Muscle of leg (tissue), 11 donors: Measurements from ENCODE around the gene PKP2. TPM values are rescaled to one million over a fixed set of nuclear protein-coding genes. Genes with fewer than 3 reads are reported as not detected.

ENCODE experiments used
- DNase-seq: peaks from one replicate; pipeline ENCODE4 v3.0.0; 2013
- H3K27ac ChIP-seq: one replicate; pipeline ENCODE4 v1.5.1; 2013; ENCODE audit warnings: mild to moderate bottlenecking, low read length, control low read depth
- H3K27me3 ChIP-seq: one replicate; pipeline ENCODE4 v1.6.1; 2013; ENCODE audit warnings: low read length; ENCODE audit not compliant: control insufficient read depth, insufficient read depth
- H3K36me3 ChIP-seq: one replicate; pipeline ENCODE4 v1.6.1; 2013; ENCODE audit warnings: low read length; ENCODE audit not compliant: control insufficient read depth, insufficient read depth
- H3K4me1 ChIP-seq: one replicate; pipeline ENCODE4 v1.6.1; 2013; ENCODE audit warnings: low read length; ENCODE audit not compliant: control insufficient read depth, insufficient read depth
- H3K4me3 ChIP-seq: one replicate; pipeline ENCODE4 v1.5.1; 2013; ENCODE audit warnings: low read length, control low read depth
- H3K9me3 ChIP-seq: replicated peaks from 2 replicates; pipeline ENCODE4 v1.6.1; 2013; ENCODE audit warnings: low read depth, low read length; ENCODE audit not compliant: control insufficient read depth
- WGBS: methylation state at CpG from one replicate; pipeline ENCODE4 v1.1.5; 2013; ENCODE audit warnings: missing lambda C conversion rate; ENCODE audit not compliant: insufficient coverage; 5-methylcytosine and 5-hydroxymethylcytosine counted together
- polyA plus RNA-seq, 8 donors: library from polyadenylated mRNA; unstranded; fragments of 120-200 nt; gene quantifications; one replicate each; pipeline versions ENCODE4 v1.2.1 to v1.2.3, GENCODE V29; 2013; ENCODE audit warnings: inconsistent platforms in 1 of 8, low replicate concordance in 1 of 8; ENCODE audit not compliant: insufficient read length in 8 of 8, insufficient read depth in 1 of 8
- total RNA-seq: library from RNA; stranded (reverse); fragments of 120-200 nt; gene quantifications from one replicate; pipeline ENCODE4 v1.2.4, GENCODE V29; 2013

The PKP2 gene
- total and polyA plus RNA-seq, 9 donors = 2.7 to 11.2 (median 4.8) TPM

GRCh38 chr12:32821710-32822109 lies 74.9 kb downstream of the PKP2 start:
- Histone ChIP-seq H3K4me3 (no peak overlapping the region), H3K27ac (no peak overlapping the region), H3K9me3 (no peaks in the 10 kb centered on the region), H3K36me3 (no peaks in the 10 kb centered on the region), H3K27me3 (no peaks in the 10 kb centered on the region), H3K4me1 (no peaks in the 10 kb centered on the region)
- no peak for DNase-seq
- WGBS = no CpG with 5 or more reads among the region's 2 CpGs

GRCh38 chr12:32821293-32821692 lies 75.3 kb downstream of the PKP2 start:
- no peak for DNase-seq
- H3K4me1 ChIP-seq = no peaks in the 10 kb centered on the region
- whole genome bisulfite sequencing = no CpG with 5 or more reads among the region's 8 CpGs
- no peaks in the 10 kb centered on the region for H3K27me3 ChIP-seq
- no peak overlapping the region for H3K4me3 ChIP-seq
- H3K27ac ChIP-seq = no peak overlapping the region
- no peaks in the 10 kb centered on the region for H3K9me3 ChIP-seq
- H3K36me3 ChIP-seq = no peaks in the 10 kb centered on the region

GRCh38 chr12:32820376-32820931 lies 76.1 kb downstream of the PKP2 start:
- H3K27ac ChIP-seq = no peak overlapping the region
- H3K27me3 ChIP-seq = no peaks in the 10 kb centered on the region
- H3K4me1 ChIP-seq = no peaks in the 10 kb centered on the region
- no CpG with 5 or more reads among the region's 2 CpGs for WGBS
- H3K36me3 ChIP-seq = no peaks in the 10 kb centered on the region
- H3K4me3 ChIP-seq = no peak overlapping the region
- DNase-seq = no peak
- no peaks in the 10 kb centered on the region for H3K9me3 ChIP-seq

GRCh38 chr12:32819424-32819823 lies 77.2 kb downstream of the PKP2 start:
- DNase-seq = no peak
- no peak overlapping the region for H3K4me3 ChIP-seq
- H3K27me3 ChIP-seq = no peaks in the 10 kb centered on the region
- no peaks in the 10 kb centered on the region for H3K36me3 ChIP-seq
- H3K4me1 ChIP-seq = no peaks in the 10 kb centered on the region
- H3K9me3 ChIP-seq = no peaks in the 10 kb centered on the region
- no peak overlapping the region for H3K27ac ChIP-seq

- WGBS = 91% methylated on average over 4 of the region's 7 CpGs
- H3K27ac ChIP-seq = no peak overlapping the region
Measured at GRCh38 chr12:32811686-32812392, 84.7 kb downstream of the PKP2 start.

GRCh38 chr12:32809846-32810245 lies 86.7 kb downstream of the PKP2 start:
- Histone ChIP-seq H3K27ac (no peak overlapping the region), H3K9me3 (no peaks in the 10 kb centered on the region), H3K4me1 (no peaks in the 10 kb centered on the region), H3K27me3 (no peaks in the 10 kb centered on the region), H3K4me3 (no peak overlapping the region), H3K36me3 (no peaks in the 10 kb centered on the region)
- WGBS = no CpG with 5 or more reads among the region's 1 CpG
- DNase-seq = no peak

More at GRCh38 chr12:32811686-32812392, 84.7 kb downstream of the PKP2 start:
- no peak overlapping the region for H3K4me3 ChIP-seq
- no peak for DNase-seq
- H3K27me3 ChIP-seq = no peaks in the 10 kb centered on the region
- H3K9me3 ChIP-seq = no peaks in the 10 kb centered on the region
- no peaks in the 10 kb centered on the region for H3K36me3 ChIP-seq
- no peaks in the 10 kb centered on the region for H3K4me1 ChIP-seq

- Histone ChIP-seq H3K36me3 (no peaks in the 10 kb centered on the region), H3K27ac (no peak overlapping the region), H3K27me3 (no peaks in the 10 kb centered on the region), H3K9me3 (no peaks in the 10 kb centered on the region), H3K4me1 (no peaks in the 10 kb centered on the region), H3K4me3 (no peak overlapping the region)
- DNase-seq = no peak
- WGBS = 0% methylated on average over 1 of the region's 1 CpG
Measured at GRCh38 chr12:32809196-32809595, 87.4 kb downstream of the PKP2 start.

- no peak for DNase-seq
- Histone ChIP-seq H3K4me3 (no peak overlapping the region), H3K36me3 (no peaks in the 10 kb centered on the region), H3K27me3 (no peaks in the 10 kb centered on the region), H3K4me1 (no peaks in the 10 kb centered on the region), H3K27ac (no peak overlapping the region), H3K9me3 (no peaks in the 10 kb centered on the region)
- WGBS = 100% methylated on average over 2 of the region's 3 CpGs
Measured at GRCh38 chr12:32804301-32804700, 92.3 kb downstream of the PKP2 start.

GRCh38 chr12:32801269-32801980 lies 95.2 kb downstream of the PKP2 start:
- no peaks in the 10 kb centered on the region for H3K4me1 ChIP-seq
- H3K27me3 ChIP-seq = no peaks in the 10 kb centered on the region
- H3K36me3 ChIP-seq = no peaks in the 10 kb centered on the region
- no peak for DNase-seq
- no peak overlapping the region for H3K27ac ChIP-seq
- no CpG with 5 or more reads among the region's 5 CpGs for WGBS
- no peak overlapping the region for H3K4me3 ChIP-seq
- no peaks in the 10 kb centered on the region for H3K9me3 ChIP-seq

GRCh38 chr12:32794281-32794680 lies 102.3 kb downstream of the PKP2 start:
- Histone ChIP-seq H3K4me1 (no peaks in the 10 kb centered on the region), H3K27ac (no peak overlapping the region), H3K4me3 (no peak overlapping the region), H3K27me3 (no peaks in the 10 kb centered on the region), H3K36me3 (no peaks in the 10 kb centered on the region), H3K9me3 (no peaks in the 10 kb centered on the region)
- no peak for DNase-seq
- WGBS = no CpG with 5 or more reads among the region's 4 CpGs
